ENCODE results near the gene GRIK5. TPM values are rescaled to one million over a fixed set of nuclear protein-coding genes. Genes with fewer than 3 reads are reported as not detected.
A peak's percentile ranks its signal among the peaks of the same experiment; 100 is the strongest.

Gene GRIK5
- total RNA-seq, 2 experiments from 2014 or later: 1.6 to 1.7 TPM

DNA sequence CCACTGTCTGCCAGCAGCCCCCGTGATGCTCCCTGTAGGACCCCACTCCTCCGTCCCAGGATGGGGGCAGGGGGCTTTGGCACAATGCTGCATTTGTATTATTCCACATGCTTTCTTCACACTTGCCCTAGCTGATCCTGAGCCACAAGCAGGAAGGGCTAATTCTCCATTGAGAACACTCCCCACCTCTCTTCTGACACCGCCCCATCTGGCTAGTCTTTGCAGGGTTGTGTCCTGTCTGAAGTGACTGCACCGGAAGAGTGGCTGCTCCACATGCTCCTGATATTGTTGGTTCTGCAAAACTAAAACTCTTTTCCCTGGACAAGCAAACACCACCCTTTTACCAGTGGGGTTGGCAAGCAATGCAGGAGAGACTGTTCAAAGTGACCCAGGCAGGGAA is 23.9 kb upstream of the GRIK5 start:
- peaks cover 16% of the 10 kb centered on the region for H3K4me1 Mint-ChIP-seq
- peaks cover 38% of the 10 kb centered on the region for H3K36me3 Mint-ChIP-seq (ENCODE audit: low read depth)
- ATAC-seq (no peak), DNase-seq (no peak)
- ChIA-PET POLR2A (no interaction called here), CTCF (interaction anchor here (0.6 to 1.0 kb wide), 2 partner anchors 17 to 41 kb away, joined by 3 read pairs; no protein-coding TSS in a partner anchor)
- H3K27ac Mint-ChIP-seq: no peak overlapping the region
- intact Hi-C loops (cut with DNase I, micrococcal nuclease): no loop called here
- H3K4me3 Mint-ChIP-seq: no peak overlapping the region
- no peaks in the 10 kb centered on the region for H3K9me3 Mint-ChIP-seq (ENCODE audit: low read depth)
- H3K27me3 Mint-ChIP-seq: no peaks in the 10 kb centered on the region

DNA sequence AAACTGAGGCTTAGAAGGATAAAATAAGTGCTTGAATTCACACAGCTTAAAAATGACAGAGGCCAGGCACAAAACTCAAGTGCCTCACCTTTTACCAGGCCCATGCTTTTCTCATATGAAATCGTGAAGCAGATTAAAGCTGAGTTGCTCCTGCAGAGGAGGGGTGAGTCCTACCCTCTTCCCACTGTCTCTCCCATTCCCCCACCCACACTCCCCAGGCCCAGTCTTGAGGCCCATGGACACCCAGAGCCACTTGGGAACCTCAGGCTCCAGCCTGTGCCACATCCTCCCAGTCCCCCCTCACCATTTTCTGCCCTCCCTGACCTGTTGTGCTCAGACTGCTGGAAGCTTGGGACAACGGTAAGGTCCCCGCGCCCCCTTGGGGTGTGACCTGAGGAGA is 23.5 kb upstream of the GRIK5 start:
- no peak for ATAC-seq
- intact Hi-C loops (cut with DNase I, micrococcal nuclease): no loop called here
- DNase-seq: no peak
- H3K4me3 Mint-ChIP-seq: no peak overlapping the region
- peaks cover 37% of the 10 kb centered on the region for H3K36me3 Mint-ChIP-seq (ENCODE audit: low read depth)
- ChIA-PET POLR2A (no interaction called here), CTCF (interaction anchor here (1.0 kb wide), 1 partner anchor 17 kb away, joined by 3 read pairs; no protein-coding TSS in a partner anchor)
- no peak overlapping the region for H3K27ac Mint-ChIP-seq
- H3K27me3 Mint-ChIP-seq: no peaks in the 10 kb centered on the region
- peaks cover 19% of the 10 kb centered on the region for H3K4me1 Mint-ChIP-seq
- no peaks in the 10 kb centered on the region for H3K9me3 Mint-ChIP-seq (ENCODE audit: low read depth)

DNA sequence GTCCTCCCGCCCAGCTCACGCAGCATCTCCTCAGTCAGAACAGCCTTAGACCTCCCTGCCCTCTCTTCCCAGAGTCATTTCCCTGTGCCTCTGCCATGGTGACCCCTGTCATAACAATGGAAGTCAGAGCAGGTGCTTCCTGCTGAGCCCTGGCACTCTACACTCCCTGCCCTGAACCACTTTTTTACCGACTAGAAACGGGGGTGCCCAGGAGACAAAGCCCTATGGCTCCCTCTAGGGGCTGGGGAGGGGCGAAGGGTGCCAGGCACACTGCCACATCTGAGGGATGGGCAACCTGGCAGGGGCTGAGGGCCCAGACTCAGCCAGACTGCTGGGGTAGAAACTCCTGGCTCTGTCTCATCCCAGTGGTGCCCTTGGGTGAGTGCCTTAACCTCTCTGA is 22.3 kb upstream of the GRIK5 start:
- Mint-ChIP-seq H3K27ac (no peak overlapping the region), H3K36me3 (ENCODE audit: low read depth) (peaks cover 32% of the 10 kb centered on the region), H3K4me3 (no peak overlapping the region), H3K27me3 (no peaks in the 10 kb centered on the region), H3K9me3 (ENCODE audit: low read depth) (no peaks in the 10 kb centered on the region), H3K4me1 (peaks cover 24% of the 10 kb centered on the region)
- peak; percentile 68 for DNase-seq
- intact Hi-C loops (cut with DNase I, micrococcal nuclease): no loop called here
- ChIA-PET CTCF (interaction anchor here (0.6 kb wide), 2 partner anchors 69 to 142 kb away, joined by 3 read pairs; no protein-coding TSS in a partner anchor), POLR2A (no interaction called here)
- peak; percentile 76 for ATAC-seq

DNA sequence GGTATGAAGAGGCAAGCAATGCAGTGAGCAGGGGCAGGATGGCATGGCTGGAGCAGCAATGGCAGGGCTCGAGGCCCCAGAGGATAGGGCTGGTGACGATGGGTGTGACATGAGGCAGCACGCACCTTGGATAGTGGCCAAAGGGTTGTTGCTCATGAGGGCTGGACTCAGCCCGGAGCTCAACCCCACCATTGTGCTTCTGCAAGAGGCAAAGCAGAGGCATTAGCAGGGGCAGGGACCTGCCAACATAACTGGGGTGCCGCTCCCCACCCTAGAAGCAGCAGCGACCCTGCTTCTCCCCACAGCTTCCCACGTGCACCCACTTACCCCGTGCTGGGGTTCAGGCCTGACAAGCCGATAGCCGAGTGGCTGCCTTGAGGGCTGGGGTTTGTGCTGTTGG is 21.7 kb upstream of the GRIK5 start:
- DNase-seq: no peak
- Mint-ChIP-seq H3K4me3 (no peak overlapping the region), H3K4me1 (peaks cover 24% of the 10 kb centered on the region), H3K36me3 (ENCODE audit: low read depth) (peaks cover 29% of the 10 kb centered on the region), H3K27me3 (no peaks in the 10 kb centered on the region), H3K27ac (no peak overlapping the region), H3K9me3 (ENCODE audit: low read depth) (no peaks in the 10 kb centered on the region)
- no peak for ATAC-seq
- ChIA-PET POLR2A (no interaction called here), CTCF (interaction anchor here (0.6 kb wide), 2 partner anchors 68 to 142 kb away, joined by 3 read pairs; no protein-coding TSS in a partner anchor)
- intact Hi-C loops (cut with DNase I, micrococcal nuclease): no loop called here

DNA sequence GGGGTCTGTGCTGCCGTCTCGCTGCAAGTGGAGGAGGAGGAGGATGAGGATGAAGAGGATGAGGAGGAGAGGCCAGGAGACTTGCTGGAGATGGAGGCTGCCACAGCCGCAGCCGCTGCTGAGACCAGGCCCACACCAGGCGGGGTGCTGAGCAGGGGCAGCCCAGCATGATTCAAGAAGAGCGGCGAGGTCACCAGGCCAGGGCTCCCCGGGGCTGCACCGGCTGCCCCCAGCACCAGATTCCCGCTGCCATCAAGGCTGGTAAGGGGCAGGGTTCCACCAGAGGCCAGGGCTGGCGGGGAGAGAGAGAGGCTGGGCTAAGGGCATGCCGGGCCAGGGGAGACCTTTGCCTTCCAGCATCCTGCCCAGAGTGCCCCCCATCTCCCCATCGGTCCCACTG is 21.3 kb upstream of the GRIK5 start:
- intact Hi-C loops (cut with DNase I, micrococcal nuclease): no loop called here
- H3K27me3 Mint-ChIP-seq: no peaks in the 10 kb centered on the region
- DNase-seq (no peak), ATAC-seq (no peak)
- H3K4me1 Mint-ChIP-seq: peaks cover 24% of the 10 kb centered on the region
- ChIA-PET POLR2A (no interaction called here), CTCF (no interaction called here)
- no peak overlapping the region for H3K4me3 Mint-ChIP-seq
- H3K36me3 Mint-ChIP-seq (ENCODE audit: low read depth): peaks cover 25% of the 10 kb centered on the region
- no peak overlapping the region for H3K27ac Mint-ChIP-seq
- H3K9me3 Mint-ChIP-seq (ENCODE audit: low read depth): no peaks in the 10 kb centered on the region

DNA sequence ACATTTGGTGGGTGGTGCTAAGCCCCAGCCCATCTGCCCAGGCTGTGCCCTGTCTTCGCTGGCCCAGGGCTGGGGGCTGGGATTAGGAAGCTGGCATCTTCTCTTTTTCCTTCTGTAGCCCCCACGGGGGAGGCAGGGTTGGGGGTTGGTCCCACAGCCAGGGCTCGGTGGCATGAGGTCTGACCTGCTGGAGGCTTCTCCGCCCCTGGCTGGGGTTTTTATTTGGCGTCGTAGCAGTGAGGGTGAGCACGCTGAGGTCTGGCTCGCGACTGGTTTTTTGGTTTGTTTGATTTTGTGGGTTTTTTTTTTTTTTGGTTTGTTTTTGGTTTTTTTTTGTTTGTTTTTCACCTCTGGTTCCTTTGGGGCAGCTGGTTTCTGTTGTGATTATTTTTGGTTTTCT is 20.7 kb upstream of the GRIK5 start:
- Mint-ChIP-seq H3K27me3 (no peaks in the 10 kb centered on the region), H3K9me3 (ENCODE audit: low read depth) (no peaks in the 10 kb centered on the region), H3K27ac (no peak overlapping the region), H3K4me3 (no peak overlapping the region), H3K4me1 (peaks cover 24% of the 10 kb centered on the region), H3K36me3 (ENCODE audit: low read depth) (peaks cover 24% of the 10 kb centered on the region)
- ATAC-seq: no peak
- DNase-seq: no peak
- POLR2A ChIA-PET: no interaction called here
- intact Hi-C loops (cut with DNase I, micrococcal nuclease): no loop called here
- CTCF ChIA-PET: interaction anchor here (0.6 kb wide), 1 partner anchor 139 kb away, joined by 3 read pairs; no protein-coding TSS in a partner anchor

DNA sequence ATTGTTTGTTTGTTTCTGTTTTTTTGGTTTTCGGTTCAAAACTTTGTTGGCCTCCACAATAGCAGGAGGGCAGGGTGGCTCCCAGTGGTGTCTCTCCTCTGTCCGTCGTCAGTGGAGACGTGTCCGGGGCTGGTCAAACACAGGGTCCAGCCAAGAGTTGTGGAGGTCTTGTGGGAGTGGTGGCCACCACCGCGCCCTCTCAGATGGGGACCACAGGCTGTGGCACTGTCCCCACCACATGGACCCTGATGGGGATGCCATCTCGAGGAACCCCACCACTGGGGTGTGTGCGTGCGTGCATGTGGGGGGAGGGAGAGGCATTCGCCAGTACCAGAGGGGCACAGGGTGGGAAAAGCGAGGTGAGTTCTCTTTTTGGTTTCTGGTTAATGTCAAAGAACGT is 19.8 kb upstream of the GRIK5 start:
- POLR2A ChIA-PET: no interaction called here
- Mint-ChIP-seq H3K9me3 (ENCODE audit: low read depth) (no peaks in the 10 kb centered on the region), H3K36me3 (ENCODE audit: low read depth) (peaks cover 24% of the 10 kb centered on the region), H3K4me1 (peaks cover 24% of the 10 kb centered on the region), H3K27me3 (no peaks in the 10 kb centered on the region), H3K27ac (no peak overlapping the region), H3K4me3 (no peak overlapping the region)
- CTCF ChIA-PET: no interaction called here
- intact Hi-C loops (cut with DNase I, micrococcal nuclease): no loop called here
- no peak for DNase-seq
- ATAC-seq: no peak

DNA sequence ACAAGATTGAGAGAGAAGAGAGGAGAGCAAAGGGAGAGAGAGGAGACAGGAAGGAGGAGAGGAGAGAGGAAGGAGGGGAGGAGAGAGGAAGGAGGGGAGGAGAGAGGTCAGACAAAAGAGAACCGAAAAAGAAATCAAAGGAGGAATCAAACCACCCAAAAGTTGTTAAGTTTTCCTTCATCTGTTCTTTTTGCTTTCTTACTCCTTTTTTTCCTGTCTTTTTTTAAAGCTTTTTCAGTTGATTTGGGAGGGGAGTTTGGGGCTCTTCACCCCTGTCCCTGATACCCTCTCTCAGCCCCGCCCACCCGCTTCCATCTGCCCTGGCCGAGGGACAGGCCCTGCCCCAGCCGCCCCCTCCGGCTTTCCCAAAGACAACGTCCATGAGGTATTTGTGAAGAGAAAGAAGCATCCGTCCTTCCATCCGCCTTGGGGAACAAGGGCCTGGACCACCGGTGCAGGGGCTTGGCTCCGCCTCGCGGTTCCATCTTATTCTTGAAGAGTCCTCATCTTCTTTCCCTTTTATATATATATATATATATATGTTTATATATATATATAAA is 19.3 kb upstream of the GRIK5 start:
- H3K27ac Mint-ChIP-seq: no peak overlapping the region
- H3K4me1 Mint-ChIP-seq: peaks cover 24% of the 10 kb centered on the region
- POLR2A ChIA-PET: no interaction called here
- DNase-seq: no peak
- H3K27me3 Mint-ChIP-seq: no peaks in the 10 kb centered on the region
- H3K36me3 Mint-ChIP-seq (ENCODE audit: low read depth): peaks cover 22% of the 10 kb centered on the region
- ATAC-seq: no peak
- intact Hi-C loops (cut with DNase I, micrococcal nuclease): no loop called here
- H3K9me3 Mint-ChIP-seq (ENCODE audit: low read depth): no peaks in the 10 kb centered on the region
- CTCF ChIA-PET: no interaction called here
- no peak overlapping the region for H3K4me3 Mint-ChIP-seq

DNA sequence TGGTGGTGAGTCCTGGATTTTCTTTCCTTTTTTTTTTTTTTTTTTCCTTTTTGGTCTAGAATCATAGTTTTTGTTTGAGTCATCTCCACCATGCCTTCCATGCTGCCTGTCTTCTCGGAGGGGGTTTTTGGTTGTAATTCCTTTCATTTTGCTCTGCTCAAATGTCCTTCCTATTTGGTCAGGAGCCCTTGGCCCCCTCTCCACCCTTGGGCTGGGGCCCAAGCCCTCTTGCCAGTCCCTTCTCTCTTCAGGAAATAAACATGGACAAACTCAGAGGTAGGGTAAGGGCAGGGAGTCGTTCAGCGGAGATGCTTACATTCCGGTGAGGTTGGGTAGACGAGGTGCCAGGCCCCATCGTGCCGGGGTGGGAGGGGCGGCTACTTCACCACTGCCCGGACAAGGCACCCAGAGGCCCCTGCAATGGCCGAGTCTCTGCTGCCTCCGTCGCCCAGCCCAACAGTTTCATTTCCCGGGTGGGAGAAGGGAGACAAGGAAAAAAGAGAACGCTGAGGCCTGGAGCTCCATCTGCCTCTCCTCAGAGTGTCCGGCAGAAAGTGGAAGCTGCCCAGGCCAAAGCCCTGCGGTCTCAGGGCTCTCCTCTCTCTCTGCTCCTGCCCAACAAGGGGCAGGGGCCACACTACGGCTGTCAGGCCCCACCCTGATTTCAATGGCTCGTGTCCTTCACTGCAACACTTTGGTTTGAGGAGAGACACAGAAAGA is 18.6 kb upstream of the GRIK5 start:
- ChIA-PET POLR2A (no interaction called here), CTCF (no interaction called here)
- DNase-seq (no peak), ATAC-seq (no peak)
- Mint-ChIP-seq H3K27ac (peak overlapping the region; percentile 10), H3K4me3 (no peak overlapping the region), H3K27me3 (no peaks in the 10 kb centered on the region), H3K36me3 (ENCODE audit: low read depth) (peaks cover 17% of the 10 kb centered on the region), H3K9me3 (ENCODE audit: low read depth) (no peaks in the 10 kb centered on the region), H3K4me1 (peaks cover 24% of the 10 kb centered on the region)
- intact Hi-C loops (cut with DNase I, micrococcal nuclease): no loop called here

DNA sequence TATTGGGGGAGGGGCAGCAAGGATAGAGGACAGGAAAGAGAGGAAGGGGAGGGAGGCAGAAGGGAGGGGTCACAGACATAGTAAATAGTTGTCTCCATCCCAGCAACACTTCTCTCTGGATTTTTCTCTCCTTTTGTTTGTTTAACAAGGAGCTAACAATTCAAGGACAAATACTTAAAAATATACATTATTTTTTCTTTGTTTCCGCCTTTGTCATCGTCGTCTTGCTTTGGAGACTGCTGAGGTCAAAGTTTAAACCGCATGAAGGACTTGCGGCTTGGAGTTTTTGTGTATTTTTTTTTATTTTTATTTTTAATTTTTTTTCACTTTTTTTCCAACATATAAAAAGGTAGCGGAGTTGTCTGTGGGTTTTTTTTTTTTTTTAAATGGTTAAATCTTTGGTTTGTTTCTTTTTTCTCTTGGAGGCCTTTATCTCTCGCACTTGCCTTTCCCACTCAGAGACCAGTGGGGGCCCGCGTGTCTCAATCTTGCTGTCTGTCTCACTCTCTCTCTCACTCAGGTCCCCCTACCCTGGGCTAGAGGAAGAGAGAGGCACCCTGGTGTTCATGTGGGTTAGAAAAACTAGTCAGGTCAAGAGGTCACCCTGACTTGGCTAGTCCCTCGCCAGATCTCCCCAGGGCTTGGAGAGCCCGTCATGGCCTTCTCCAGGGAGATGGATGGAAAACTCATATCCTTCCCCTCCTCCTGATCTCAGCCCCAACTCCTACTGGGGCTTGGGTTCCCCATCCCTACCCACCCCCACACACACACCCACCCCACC is 17.0 kb upstream of the GRIK5 start:
- DNase-seq (no peak), ATAC-seq (no peak)
- ChIA-PET CTCF (no interaction called here), POLR2A (interaction anchor here (0.6 kb wide), 1 partner anchor 15 kb away, joined by 5 read pairs; no protein-coding TSS in a partner anchor)
- H3K27me3 Mint-ChIP-seq: no peaks in the 10 kb centered on the region
- no peaks in the 10 kb centered on the region for H3K9me3 Mint-ChIP-seq (ENCODE audit: low read depth)
- no peak overlapping the region for H3K4me3 Mint-ChIP-seq
- H3K36me3 Mint-ChIP-seq (ENCODE audit: low read depth): peaks cover 17% of the 10 kb centered on the region
- peaks cover 22% of the 10 kb centered on the region for H3K4me1 Mint-ChIP-seq
- intact Hi-C loops (cut with DNase I, micrococcal nuclease): no loop called here
- H3K27ac Mint-ChIP-seq: no peak overlapping the region

DNA sequence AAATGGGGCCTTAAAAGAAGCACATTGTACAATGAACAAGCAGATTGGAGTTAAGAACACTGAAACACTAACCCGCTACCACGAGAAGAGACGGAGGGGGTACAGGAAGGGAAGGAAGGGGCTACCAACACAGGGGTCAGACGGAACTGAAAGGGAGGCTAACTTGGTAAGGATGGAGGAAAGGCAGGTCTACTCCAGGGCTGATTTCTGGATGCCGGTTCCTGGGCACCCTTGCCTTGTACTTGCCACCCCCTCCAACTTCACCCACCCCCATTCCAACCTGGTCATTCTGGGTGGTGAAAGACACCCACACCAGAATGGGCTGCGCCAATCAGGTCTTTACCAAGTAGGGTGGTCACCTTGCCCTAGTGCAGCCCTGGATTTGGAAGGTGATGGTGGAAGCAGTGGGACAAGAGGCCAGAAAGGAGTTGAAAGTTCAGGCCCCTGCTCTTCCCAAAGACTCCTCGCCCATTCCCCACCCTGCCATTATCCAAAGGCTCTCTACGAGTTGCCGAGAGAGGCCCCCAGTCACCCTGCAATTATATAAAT is 16.3 kb upstream of the GRIK5 start:
- ChIA-PET CTCF (no interaction called here), POLR2A (no interaction called here)
- Mint-ChIP-seq H3K27me3 (no peaks in the 10 kb centered on the region), H3K9me3 (ENCODE audit: low read depth) (no peaks in the 10 kb centered on the region), H3K27ac (peak overlapping the region; percentile 23), H3K36me3 (ENCODE audit: low read depth) (peaks cover 24% of the 10 kb centered on the region), H3K4me3 (no peak overlapping the region), H3K4me1 (peaks cover 25% of the 10 kb centered on the region)
- ATAC-seq (no peak), DNase-seq (no peak)
- intact Hi-C loops (cut with DNase I, micrococcal nuclease): no loop called here

DNA sequence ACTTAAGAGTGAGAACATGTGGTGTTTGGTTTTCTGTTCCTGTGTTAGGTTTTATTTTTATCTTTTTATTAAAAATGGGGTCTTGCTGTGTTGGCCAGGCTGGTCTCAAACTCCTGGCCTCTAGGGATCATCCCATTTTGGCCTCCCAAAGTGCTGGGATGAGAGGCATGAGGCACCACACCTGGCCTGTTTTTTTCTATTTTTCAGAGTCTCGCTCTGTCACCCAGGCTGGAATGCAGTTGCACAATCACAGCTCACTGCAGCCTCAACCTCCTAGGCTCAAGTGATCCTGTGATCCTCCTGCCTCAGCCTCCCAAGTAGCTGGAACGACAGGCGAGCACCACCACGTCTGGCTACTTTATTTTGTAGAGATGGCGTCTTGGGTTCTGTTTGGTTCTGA is 13.5 kb upstream of the GRIK5 start:
- no peaks in the 10 kb centered on the region for H3K27me3 Mint-ChIP-seq
- no peaks in the 10 kb centered on the region for H3K9me3 Mint-ChIP-seq (ENCODE audit: low read depth)
- DNase-seq: no peak
- ChIA-PET POLR2A (no interaction called here), CTCF (no interaction called here)
- peaks cover 11% of the 10 kb centered on the region for H3K4me1 Mint-ChIP-seq
- H3K4me3 Mint-ChIP-seq: no peak overlapping the region
- H3K27ac Mint-ChIP-seq: no peak overlapping the region
- ATAC-seq: no peak
- H3K36me3 Mint-ChIP-seq (ENCODE audit: low read depth): peaks cover 19% of the 10 kb centered on the region
- intact Hi-C loops (cut with DNase I, micrococcal nuclease): no loop called here

All from activated CD4-positive, alpha-beta T cell treated with anti-CD3 and anti-CD28 coated beads for 36 hours (primary cell).